ENCODE data around the gene IFT20.

Gene IFT20

DNA sequence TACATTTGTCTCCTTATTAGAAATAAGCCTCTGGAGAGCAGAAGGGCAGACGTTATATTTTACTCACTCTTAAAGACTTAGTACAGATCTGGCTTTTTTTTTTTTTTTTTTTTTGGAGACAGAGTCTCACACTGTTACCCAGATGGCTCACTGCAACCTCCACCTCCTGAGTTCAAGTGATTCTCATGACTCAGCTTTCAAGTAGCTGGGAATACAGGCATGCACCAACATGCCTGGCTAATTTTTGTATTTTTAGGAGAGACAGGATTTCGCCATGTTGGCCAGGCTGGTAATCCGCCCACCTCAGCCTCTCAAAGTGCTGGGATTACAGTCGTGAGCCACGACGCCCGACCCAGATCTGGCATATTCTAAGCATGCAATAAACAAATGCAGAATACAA, 52.7 kb downstream of the IFT20 start:
- Histone ChIP-seq H3K4me1 (ENCODE audit: insufficient read depth, low read length, severe bottlenecking) (no peaks in the 10 kb centered on the region), H3K27me3 (ENCODE audit: insufficient read depth, low read length) (no peaks in the 10 kb centered on the region), H3F3A (ENCODE audit: insufficient read depth, low read length) (no peaks in the 10 kb centered on the region), H2AFZ (ENCODE audit: low read length) (no peak overlapping the region), H3K4me2 (ENCODE audit: low read length) (no peak overlapping the region), H4K20me1 (ENCODE audit: insufficient read depth, low read length) (no peaks in the 10 kb centered on the region), H3K79me2 (ENCODE audit: insufficient read depth, low read length) (no peaks in the 10 kb centered on the region), H3K9me3 (ENCODE audit: low read length) (no peaks in the 10 kb centered on the region), H3K36me3 (ENCODE audit: insufficient read depth, low read length) (no peaks in the 10 kb centered on the region), H3K9me2 (ENCODE audit: low read depth, low read length) (no peaks in the 10 kb centered on the region), H3K9ac (ENCODE audit: low read length) (no peak overlapping the region), H3K27ac (ENCODE audit: low read depth, low read length, poor library complexity, severe bottlenecking) (no peak overlapping the region), H3K4me3 (ENCODE audit: low read depth, low read length, poor library complexity, severe bottlenecking) (no peak overlapping the region)
- TF ChIP-seq, protein P1, sequence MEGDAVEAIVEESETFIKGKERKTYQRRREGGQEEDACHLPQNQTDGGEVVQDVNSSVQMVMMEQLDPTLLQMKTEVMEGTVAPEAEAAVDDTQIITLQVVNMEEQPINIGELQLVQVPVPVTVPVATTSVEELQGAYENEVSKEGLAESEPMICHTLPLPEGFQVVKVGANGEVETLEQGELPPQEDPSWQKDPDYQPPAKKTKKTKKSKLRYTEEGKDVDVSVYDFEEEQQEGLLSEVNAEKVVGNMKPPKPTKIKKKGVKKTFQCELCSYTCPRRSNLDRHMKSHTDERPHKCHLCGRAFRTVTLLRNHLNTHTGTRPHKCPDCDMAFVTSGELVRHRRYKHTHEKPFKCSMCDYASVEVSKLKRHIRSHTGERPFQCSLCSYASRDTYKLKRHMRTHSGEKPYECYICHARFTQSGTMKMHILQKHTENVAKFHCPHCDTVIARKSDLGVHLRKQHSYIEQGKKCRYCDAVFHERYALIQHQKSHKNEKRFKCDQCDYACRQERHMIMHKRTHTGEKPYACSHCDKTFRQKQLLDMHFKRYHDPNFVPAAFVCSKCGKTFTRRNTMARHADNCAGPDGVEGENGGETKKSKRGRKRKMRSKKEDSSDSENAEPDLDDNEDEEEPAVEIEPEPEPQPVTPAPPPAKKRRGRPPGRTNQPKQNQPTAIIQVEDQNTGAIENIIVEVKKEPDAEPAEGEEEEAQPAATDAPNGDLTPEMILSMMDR (IDR thresholded peaks at IDR 0.05; ENCODE audit: low read length) = no peak
- no peak for TF ChIP-seq EZH2 (IDR thresholded peaks at IDR 0.05; ENCODE audit: borderline replicate concordance, low read length)

DNA sequence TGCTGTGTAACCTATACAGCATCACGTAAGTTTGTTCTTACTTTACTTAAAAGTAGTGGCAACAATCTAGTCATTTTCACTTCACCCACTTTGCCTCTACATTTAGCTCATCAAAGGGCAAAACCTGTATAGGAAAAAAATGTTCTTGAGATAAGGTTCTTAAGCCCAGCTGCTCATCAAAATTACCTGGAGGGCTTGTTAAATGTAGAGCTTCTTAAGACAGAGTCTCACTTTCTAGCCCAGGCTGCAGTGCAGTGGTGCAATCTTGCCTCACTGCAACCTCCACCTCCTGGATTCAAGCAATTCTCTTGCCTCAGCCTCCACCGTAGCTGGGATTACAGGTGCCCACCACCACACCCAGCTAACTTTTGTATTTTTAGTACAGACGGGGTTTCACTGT, 54.4 kb downstream of the IFT20 start:
- Histone ChIP-seq H3K4me1 (ENCODE audit: insufficient read depth, low read length, severe bottlenecking) (no peaks in the 10 kb centered on the region), H3K9me2 (ENCODE audit: low read depth, low read length) (no peaks in the 10 kb centered on the region), H2AFZ (ENCODE audit: low read length) (no peak overlapping the region), H3K4me3 (ENCODE audit: low read depth, low read length, poor library complexity, severe bottlenecking) (no peak overlapping the region), H3K4me2 (ENCODE audit: low read length) (no peak overlapping the region), H3K9ac (ENCODE audit: low read length) (no peak overlapping the region), H3F3A (ENCODE audit: insufficient read depth, low read length) (no peaks in the 10 kb centered on the region), H3K79me2 (ENCODE audit: insufficient read depth, low read length) (no peaks in the 10 kb centered on the region), H4K20me1 (ENCODE audit: insufficient read depth, low read length) (no peaks in the 10 kb centered on the region), H3K27ac (ENCODE audit: low read depth, low read length, poor library complexity, severe bottlenecking) (no peak overlapping the region), H3K27me3 (ENCODE audit: insufficient read depth, low read length) (no peaks in the 10 kb centered on the region), H3K9me3 (ENCODE audit: low read length) (no peaks in the 10 kb centered on the region), H3K36me3 (ENCODE audit: insufficient read depth, low read length) (no peaks in the 10 kb centered on the region)
- TF ChIP-seq EZH2 (IDR thresholded peaks at IDR 0.05; ENCODE audit: borderline replicate concordance, low read length) = no peak
- TF ChIP-seq, protein P1 (IDR thresholded peaks at IDR 0.05; ENCODE audit: low read length) = no peak

DNA sequence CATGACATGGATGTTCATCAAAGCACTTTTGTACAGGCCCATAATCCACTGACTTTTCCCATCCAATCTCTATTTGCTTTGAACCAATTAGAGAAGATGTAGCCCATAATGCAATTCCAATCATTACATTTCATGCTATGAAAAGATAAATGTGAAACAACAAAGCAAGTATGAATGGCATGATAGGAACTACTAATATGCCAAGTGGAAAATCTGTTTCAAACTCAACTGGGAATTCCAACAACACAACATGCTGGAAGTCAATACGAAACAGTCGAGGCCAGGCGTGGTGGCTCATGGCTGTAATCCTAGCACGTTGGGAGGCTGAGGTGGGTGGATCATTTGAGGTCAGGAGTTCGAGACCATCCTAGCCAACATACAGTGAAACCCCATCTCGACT, 55.9 kb downstream of the IFT20 start:
- H3K4me2 ChIP-seq (ENCODE audit: low read length) = no peak overlapping the region
- H2AFZ ChIP-seq (ENCODE audit: low read length) = no peak overlapping the region
- H3K27me3 ChIP-seq (ENCODE audit: insufficient read depth, low read length) = no peaks in the 10 kb centered on the region
- H3K4me1 ChIP-seq (ENCODE audit: insufficient read depth, low read length, severe bottlenecking) = no peaks in the 10 kb centered on the region
- H3K36me3 ChIP-seq (ENCODE audit: insufficient read depth, low read length) = no peaks in the 10 kb centered on the region
- H3K4me3 ChIP-seq (ENCODE audit: low read depth, low read length, poor library complexity, severe bottlenecking) = no peak overlapping the region
- H3K9me2 ChIP-seq (ENCODE audit: low read depth, low read length) = no peaks in the 10 kb centered on the region
- H3K79me2 ChIP-seq (ENCODE audit: insufficient read depth, low read length) = no peaks in the 10 kb centered on the region
- TF ChIP-seq, protein P1 (IDR thresholded peaks at IDR 0.05; ENCODE audit: low read length) = no peak
- no peak for TF ChIP-seq EZH2 (IDR thresholded peaks at IDR 0.05; ENCODE audit: borderline replicate concordance, low read length)
- H3K9ac ChIP-seq (ENCODE audit: low read length) = no peak overlapping the region
- H3K9me3 ChIP-seq (ENCODE audit: low read length) = no peaks in the 10 kb centered on the region
- no peaks in the 10 kb centered on the region for H4K20me1 ChIP-seq (ENCODE audit: insufficient read depth, low read length)
- H3F3A ChIP-seq (ENCODE audit: insufficient read depth, low read length) = no peaks in the 10 kb centered on the region
- no peak overlapping the region for H3K27ac ChIP-seq (ENCODE audit: low read depth, low read length, poor library complexity, severe bottlenecking)

Measured in OCI-LY1 (cell line).